ENCODE measurements around the gene MAD1L1. TPM values are rescaled to one million over a fixed set of nuclear protein-coding genes. Genes with fewer than 3 reads are reported as not detected.
A peak's percentile ranks its signal among the peaks of the same experiment; 100 is the strongest.

MAD1L1 gene
- total RNA-seq, 2 donors from 2014 or later = 39.5 to 79.4 TPM

- H3K4me1 Mint-ChIP-seq (ENCODE audit: low read depth in 2 of 2) = peaks cover 43 to 48% of the 10 kb centered on the region in 2 donors
- no peak for ATAC-seq
- no peak overlapping the region for H3K27ac Mint-ChIP-seq
- H3K27me3 Mint-ChIP-seq = peaks cover 0 to 3% of the 10 kb centered on the region in 2 donors
- H3K9me3 Mint-ChIP-seq = no peaks in the 10 kb centered on the region
- DNase-seq (ENCODE audit: low spot score) = no peak
- H3K36me3 Mint-ChIP-seq = no peaks in the 10 kb centered on the region
- H3K4me3 Mint-ChIP-seq = no peak overlapping the region
These were observed 309.9 kb downstream of the MAD1L1 start for GRCh38 chr7:1922870-1923236.

GRCh38 chr7:1922071-1922869 lies 310.5 kb downstream of the MAD1L1 start:
- DNase-seq (ENCODE audit: low spot score) (no peak), ATAC-seq (peak; percentile 34 to 69)
- H3K9me3 Mint-ChIP-seq = no peaks in the 10 kb centered on the region
- peaks cover 43 to 45% of the 10 kb centered on the region in 2 donors for H3K4me1 Mint-ChIP-seq (ENCODE audit: low read depth in 2 of 2)
- H3K27ac Mint-ChIP-seq = no peak overlapping the region
- no peaks in the 10 kb centered on the region for H3K36me3 Mint-ChIP-seq
- peaks cover 0 to 3% of the 10 kb centered on the region in 2 donors for H3K27me3 Mint-ChIP-seq
- H3K4me3 Mint-ChIP-seq = peak overlapping the region; percentile 15

- Mint-ChIP-seq H3K4me1 (ENCODE audit: low read depth in 2 of 2) (peaks cover 30 to 31% of the 10 kb centered on the region in 2 donors), H3K4me3 (no peak overlapping the region), H3K27ac (no peak overlapping the region), H3K36me3 (no peaks in the 10 kb centered on the region), H3K9me3 (no peaks in the 10 kb centered on the region), H3K27me3 (peaks cover 0 to 3% of the 10 kb centered on the region in 2 donors)
- DNase-seq (ENCODE audit: low spot score) (no peak), ATAC-seq (no peak)
These were observed 311.9 kb downstream of the MAD1L1 start for GRCh38 chr7:1920881-1921280.

GRCh38 chr7:1920266-1920681 lies 312.5 kb downstream of the MAD1L1 start:
- DNase-seq (ENCODE audit: low spot score) = no peak
- peak overlapping the region in 1 of 2 donors; percentile 66 for H3K27ac Mint-ChIP-seq
- peaks cover 25 to 26% of the 10 kb centered on the region in 2 donors for H3K4me1 Mint-ChIP-seq (ENCODE audit: low read depth in 2 of 2)
- no peaks in the 10 kb centered on the region for H3K9me3 Mint-ChIP-seq
- no peaks in the 10 kb centered on the region for H3K36me3 Mint-ChIP-seq
- peak; percentile 64 to 70 for ATAC-seq
- peaks cover 0 to 3% of the 10 kb centered on the region in 2 donors for H3K27me3 Mint-ChIP-seq
- peak overlapping the region; percentile 85 for H3K4me3 Mint-ChIP-seq

- DNase-seq (ENCODE audit: low spot score) = no peak
- peak overlapping the region in 1 of 2 donors; percentile 66 for H3K27ac Mint-ChIP-seq
- H3K4me3 Mint-ChIP-seq = peak overlapping the region; percentile 85
- H3K36me3 Mint-ChIP-seq = no peaks in the 10 kb centered on the region
- no peaks in the 10 kb centered on the region for H3K9me3 Mint-ChIP-seq
- H3K4me1 Mint-ChIP-seq (ENCODE audit: low read depth in 2 of 2) = peaks cover 23 to 26% of the 10 kb centered on the region in 2 donors
- peaks cover 0 to 3% of the 10 kb centered on the region in 2 donors for H3K27me3 Mint-ChIP-seq
- ATAC-seq = peak; percentile 15 to 31
These were observed 313.0 kb downstream of the MAD1L1 start for GRCh38 chr7:1919539-1920265.

GRCh38 chr7:1918881-1919525 lies 313.7 kb downstream of the MAD1L1 start:
- Mint-ChIP-seq H3K27ac (no peak overlapping the region), H3K4me3 (no peak overlapping the region), H3K36me3 (no peaks in the 10 kb centered on the region), H3K27me3 (peaks cover 0 to 3% of the 10 kb centered on the region in 2 donors), H3K4me1 (ENCODE audit: low read depth in 2 of 2) (peaks cover 16 to 19% of the 10 kb centered on the region in 2 donors), H3K9me3 (no peaks in the 10 kb centered on the region)
- ATAC-seq (no peak), DNase-seq (ENCODE audit: low spot score) (no peak)

GRCh38 chr7:1918063-1918645 lies 314.6 kb downstream of the MAD1L1 start:
- Mint-ChIP-seq H3K27ac (no peak overlapping the region), H3K4me1 (ENCODE audit: low read depth in 2 of 2) (peaks cover 15% of the 10 kb centered on the region in 2 donors), H3K27me3 (peaks cover 0 to 3% of the 10 kb centered on the region in 2 donors), H3K36me3 (no peaks in the 10 kb centered on the region), H3K9me3 (no peaks in the 10 kb centered on the region), H3K4me3 (no peak overlapping the region)
- DNase-seq (ENCODE audit: low spot score) (no peak), ATAC-seq (no peak)

GRCh38 chr7:1917221-1918062 lies 315.3 kb downstream of the MAD1L1 start:
- peaks cover 0 to 3% of the 10 kb centered on the region in 2 donors for H3K27me3 Mint-ChIP-seq
- DNase-seq (ENCODE audit: low spot score) = no peak
- peaks cover 15 to 18% of the 10 kb centered on the region in 2 donors for H3K4me1 Mint-ChIP-seq (ENCODE audit: low read depth in 2 of 2)
- H3K36me3 Mint-ChIP-seq = no peaks in the 10 kb centered on the region
- H3K27ac Mint-ChIP-seq = no peak overlapping the region
- H3K4me3 Mint-ChIP-seq = no peak overlapping the region
- no peak for ATAC-seq
- H3K9me3 Mint-ChIP-seq = no peaks in the 10 kb centered on the region

GRCh38 chr7:1916601-1916970 lies 316.2 kb downstream of the MAD1L1 start:
- Mint-ChIP-seq H3K4me1 (ENCODE audit: low read depth in 2 of 2) (peaks cover 15 to 18% of the 10 kb centered on the region in 2 donors), H3K4me3 (no peak overlapping the region), H3K9me3 (no peaks in the 10 kb centered on the region)

GRCh38 chr7:1915956-1916600 lies 316.7 kb downstream of the MAD1L1 start:
- Mint-ChIP-seq H3K9me3 (no peaks in the 10 kb centered on the region), H3K36me3 (no peaks in the 10 kb centered on the region), H3K4me3 (no peak overlapping the region), H3K27ac (no peak overlapping the region), H3K27me3 (peaks cover 0 to 3% of the 10 kb centered on the region in 2 donors), H3K4me1 (ENCODE audit: low read depth in 2 of 2) (peaks cover 15 to 18% of the 10 kb centered on the region in 2 donors)
- DNase-seq (ENCODE audit: low spot score) = no peak
- ATAC-seq = no peak

More at GRCh38 chr7:1916601-1916970, 316.2 kb downstream of the MAD1L1 start:
- Mint-ChIP-seq H3K36me3 (no peaks in the 10 kb centered on the region), H3K27ac (no peak overlapping the region), H3K27me3 (peaks cover 0 to 3% of the 10 kb centered on the region in 2 donors)
- DNase-seq (ENCODE audit: low spot score) (no peak), ATAC-seq (no peak)

- Mint-ChIP-seq H3K27me3 (peaks cover 0 to 3% of the 10 kb centered on the region in 2 donors), H3K9me3 (no peaks in the 10 kb centered on the region), H3K4me3 (no peak overlapping the region), H3K36me3 (no peaks in the 10 kb centered on the region), H3K27ac (no peak overlapping the region), H3K4me1 (ENCODE audit: low read depth in 2 of 2) (peaks cover 10 to 13% of the 10 kb centered on the region in 2 donors)
- no peak for ATAC-seq
- DNase-seq (ENCODE audit: low spot score) = no peak
These were observed 317.4 kb downstream of the MAD1L1 start for GRCh38 chr7:1915326-1915725.

- Mint-ChIP-seq H3K27ac (no peak overlapping the region), H3K4me1 (ENCODE audit: low read depth in 2 of 2) (peaks cover 4 to 7% of the 10 kb centered on the region in 2 donors), H3K4me3 (no peak overlapping the region), H3K9me3 (no peaks in the 10 kb centered on the region), H3K27me3 (no peaks in the 10 kb centered on the region), H3K36me3 (no peaks in the 10 kb centered on the region)
- ATAC-seq (no peak), DNase-seq (ENCODE audit: low spot score) (no peak)
These were observed 318.0 kb downstream of the MAD1L1 start for GRCh38 chr7:1914743-1915142.
